SK-N-MC (cell line): Measurements from ENCODE around the gene ZBTB17.

Experiments used
- EZH2 ChIP-seq: fragments of 200-600 bp; sonication (generic); IDR thresholded peaks from one replicate; pipeline ENCODE4 v1.6.1; 2017; ENCODE audit warnings: antibody characterized with exemption
- FOXP2 ChIP-seq: optimal IDR thresholded peaks from 2 replicates; pipeline ENCODE3; 2011; ENCODE audit warnings: mild to moderate bottlenecking, moderate library complexity; ENCODE audit not compliant: insufficient read depth; ENCODE audit errors: extremely low read length, control extremely low read depth
- POLR2AphosphoS5 ChIP-seq: IDR thresholded peaks from 2 replicates; pipeline ENCODE4 v1.6.1; 2012; ENCODE audit warnings: mild to moderate bottlenecking, low read depth, low read length, borderline replicate concordance

DNA sequence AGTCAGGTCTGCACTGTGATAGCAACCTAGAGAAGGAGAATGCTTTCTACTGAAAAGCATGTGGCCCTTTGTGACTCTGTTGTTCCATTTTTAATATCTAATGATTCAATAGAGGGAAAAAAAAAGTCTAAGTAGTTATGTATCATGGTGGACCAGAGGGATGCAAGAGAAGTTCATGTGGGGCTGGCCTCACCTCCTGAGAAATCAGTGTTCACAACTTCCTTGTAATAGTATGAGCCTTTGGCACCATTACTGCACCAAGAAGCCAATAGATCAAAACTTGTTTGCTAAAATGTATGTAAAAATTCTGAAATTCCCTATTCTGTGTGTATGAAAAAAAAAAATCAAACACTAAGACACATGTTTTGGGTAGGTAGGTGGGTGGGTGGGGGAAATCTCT is 5.0 kb downstream of the ZBTB17 start:
- TF ChIP-seq EZH2 (no peak), POLR2AphosphoS5 (no peak), FOXP2 (no peak)
